ENCODE data around the gene ATG9B. TPM values are rescaled to one million over a fixed set of nuclear protein-coding genes. Genes with fewer than 3 reads are reported as not detected.

ATG9B gene, protein sequence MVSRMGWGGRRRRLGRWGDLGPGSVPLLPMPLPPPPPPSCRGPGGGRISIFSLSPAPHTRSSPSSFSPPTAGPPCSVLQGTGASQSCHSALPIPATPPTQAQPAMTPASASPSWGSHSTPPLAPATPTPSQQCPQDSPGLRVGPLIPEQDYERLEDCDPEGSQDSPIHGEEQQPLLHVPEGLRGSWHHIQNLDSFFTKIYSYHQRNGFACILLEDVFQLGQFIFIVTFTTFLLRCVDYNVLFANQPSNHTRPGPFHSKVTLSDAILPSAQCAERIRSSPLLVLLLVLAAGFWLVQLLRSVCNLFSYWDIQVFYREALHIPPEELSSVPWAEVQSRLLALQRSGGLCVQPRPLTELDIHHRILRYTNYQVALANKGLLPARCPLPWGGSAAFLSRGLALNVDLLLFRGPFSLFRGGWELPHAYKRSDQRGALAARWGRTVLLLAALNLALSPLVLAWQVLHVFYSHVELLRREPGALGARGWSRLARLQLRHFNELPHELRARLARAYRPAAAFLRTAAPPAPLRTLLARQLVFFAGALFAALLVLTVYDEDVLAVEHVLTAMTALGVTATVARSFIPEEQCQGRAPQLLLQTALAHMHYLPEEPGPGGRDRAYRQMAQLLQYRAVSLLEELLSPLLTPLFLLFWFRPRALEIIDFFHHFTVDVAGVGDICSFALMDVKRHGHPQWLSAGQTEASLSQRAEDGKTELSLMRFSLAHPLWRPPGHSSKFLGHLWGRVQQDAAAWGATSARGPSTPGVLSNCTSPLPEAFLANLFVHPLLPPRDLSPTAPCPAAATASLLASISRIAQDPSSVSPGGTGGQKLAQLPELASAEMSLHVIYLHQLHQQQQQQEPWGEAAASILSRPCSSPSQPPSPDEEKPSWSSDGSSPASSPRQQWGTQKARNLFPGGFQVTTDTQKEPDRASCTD
- polyA plus RNA-seq (2013, experiment 1 of 2; ENCODE audit: insufficient read length): 3.2 TPM
- 2.1 TPM for polyA plus RNA-seq (2013, experiment 2 of 2; ENCODE audit: insufficient read length)

DNA sequence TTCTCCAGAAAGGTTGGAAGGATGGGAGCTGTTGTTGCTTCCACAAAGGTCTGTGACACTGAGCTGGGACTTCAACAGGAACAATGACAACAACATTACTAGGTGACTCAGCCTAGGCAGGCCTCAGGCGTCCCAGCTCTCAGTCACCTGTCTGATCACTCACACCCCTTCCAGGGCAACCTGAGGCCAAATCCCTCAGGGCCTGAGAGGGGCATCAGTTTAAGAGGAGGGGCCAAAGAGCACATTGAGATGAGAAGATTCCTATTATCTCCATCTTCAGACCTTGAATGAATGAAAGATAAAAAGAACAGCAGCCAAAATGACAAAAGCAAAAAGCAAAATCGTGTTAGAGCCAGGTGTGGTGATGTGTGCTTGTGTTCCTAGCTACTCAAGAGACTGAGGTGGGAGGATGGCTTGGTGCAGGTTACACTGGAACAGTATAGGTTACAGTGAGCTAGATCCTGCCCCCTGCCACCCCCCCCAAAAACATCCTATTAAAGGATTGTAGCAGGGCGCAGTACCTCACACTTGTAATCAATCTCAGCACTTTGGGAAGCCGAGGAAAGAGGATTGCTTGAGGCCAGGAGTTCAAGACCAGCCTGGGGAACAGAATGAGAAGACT lies at the start of gene ATG9B:
ATG9B (minus strand) TSS at position 60 of the 622 bp plus-strand sequence. CDS start 71 bp downstream, outside the sequence.
- no peak for DNase-seq

DNA sequence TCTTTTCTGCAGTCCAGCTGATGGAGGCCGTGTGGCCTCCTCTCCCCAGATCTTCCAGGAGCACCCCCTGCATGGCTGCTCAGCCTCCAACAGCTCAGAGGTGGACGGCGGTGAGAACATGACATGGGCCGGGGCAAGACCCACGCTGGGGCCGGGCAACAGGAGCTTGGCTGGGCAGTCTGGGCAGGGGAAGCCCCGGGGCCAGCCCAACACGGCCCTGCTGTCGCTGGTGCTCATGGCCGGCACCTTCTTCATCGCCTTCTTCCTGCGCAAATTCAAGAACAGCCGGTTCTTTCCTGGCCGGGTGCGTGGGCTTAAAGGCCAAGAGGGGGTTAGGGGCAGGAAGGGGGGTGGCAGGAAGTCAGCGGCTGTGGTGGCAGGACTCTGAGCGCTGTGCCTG lies 49.7 kb upstream of the ATG9B start:
- DNase-seq: no peak

DNA sequence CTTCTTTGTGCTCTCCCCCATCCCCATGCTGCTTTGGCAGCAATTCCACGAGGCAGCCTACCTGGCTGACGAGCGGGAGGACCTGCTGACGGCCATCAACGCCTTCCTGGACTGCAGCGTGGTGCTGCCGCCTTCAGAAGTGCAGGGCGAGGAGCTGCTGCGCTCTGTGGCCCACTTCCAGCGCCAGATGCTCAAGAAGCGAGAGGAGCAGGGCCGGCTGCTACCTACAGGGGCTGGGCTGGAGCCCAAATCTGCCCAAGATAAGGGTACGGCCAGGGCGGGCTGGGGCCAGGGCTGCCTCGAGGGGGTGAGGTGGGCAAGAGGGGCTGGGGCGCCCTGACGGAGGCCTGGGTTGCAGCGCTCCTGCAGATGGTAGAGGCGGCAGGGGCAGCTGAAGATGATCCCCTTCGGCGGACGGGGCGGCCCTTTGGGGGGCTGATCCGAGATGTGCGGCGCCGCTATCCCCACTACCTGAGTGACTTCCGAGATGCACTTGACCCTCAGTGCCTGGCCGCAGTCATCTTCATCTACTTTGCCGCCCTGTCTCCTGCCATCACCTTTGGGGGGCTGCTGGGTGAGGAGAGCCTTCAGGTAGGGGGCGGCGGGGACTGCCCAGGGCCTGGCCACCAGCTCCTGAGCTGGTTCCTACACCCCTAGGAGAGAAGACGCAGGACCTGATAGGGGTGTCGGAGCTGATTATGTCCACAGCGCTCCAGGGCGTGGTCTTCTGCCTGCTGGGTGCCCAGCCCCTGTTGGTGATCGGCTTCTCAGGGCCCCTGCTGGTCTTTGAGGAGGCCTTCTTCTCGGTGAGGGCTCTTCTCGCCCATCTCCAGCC lies 47.0 kb upstream of the ATG9B start:
- DNase-seq: no peak

DNA sequence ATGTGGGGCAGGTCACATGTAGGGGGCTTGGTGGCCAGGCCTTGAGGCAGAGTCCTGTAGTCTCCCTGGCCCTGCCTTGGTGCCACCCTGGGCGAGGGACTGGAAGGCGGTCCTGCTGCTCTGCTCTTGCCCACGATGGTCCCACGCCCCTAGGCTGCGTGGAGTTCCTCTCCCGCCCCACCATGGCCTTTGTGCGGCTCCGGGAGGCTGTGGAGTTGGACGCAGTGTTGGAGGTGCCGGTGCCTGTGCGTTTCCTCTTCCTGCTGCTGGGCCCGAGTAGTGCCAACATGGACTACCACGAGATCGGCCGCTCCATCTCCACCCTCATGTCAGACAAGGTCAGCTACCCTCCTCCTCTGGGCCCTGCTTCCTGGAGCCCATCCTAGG lies 46.3 kb upstream of the ATG9B start:
- no peak for DNase-seq

DNA sequence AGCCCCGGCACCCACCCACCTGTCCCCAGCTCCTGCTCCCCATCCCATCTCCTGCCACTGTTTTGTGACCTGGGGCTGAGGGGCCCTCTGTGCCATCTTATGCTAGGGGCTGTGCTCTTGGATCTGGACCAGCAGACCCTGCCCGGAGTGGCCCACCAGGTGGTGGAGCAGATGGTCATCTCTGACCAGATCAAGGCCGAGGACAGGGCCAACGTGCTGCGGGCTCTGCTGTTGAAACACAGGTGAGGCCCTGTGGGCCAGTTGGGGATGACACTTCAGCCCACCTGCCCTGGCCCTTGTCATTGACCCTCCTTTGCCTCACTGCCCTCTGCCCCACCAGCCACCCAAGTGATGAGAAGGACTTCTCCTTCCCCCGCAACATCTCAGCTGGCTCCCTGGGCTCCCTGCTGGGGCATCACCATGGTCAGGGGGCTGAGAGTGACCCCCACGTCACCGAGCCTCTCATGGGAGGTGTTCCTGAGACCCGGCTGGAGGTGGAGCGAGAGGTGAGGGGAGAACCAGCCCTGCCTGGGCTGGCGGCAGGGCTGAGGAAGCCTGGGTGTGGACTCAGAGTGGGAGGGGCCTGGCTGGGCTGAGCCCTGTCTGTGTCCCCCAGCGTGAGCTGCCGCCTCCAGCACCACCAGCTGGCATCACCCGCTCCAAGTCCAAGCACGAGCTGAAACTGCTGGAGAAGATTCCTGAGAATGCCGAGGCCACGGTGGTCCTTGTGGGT lies 45.7 kb upstream of the ATG9B start:
- no peak for DNase-seq

DNA sequence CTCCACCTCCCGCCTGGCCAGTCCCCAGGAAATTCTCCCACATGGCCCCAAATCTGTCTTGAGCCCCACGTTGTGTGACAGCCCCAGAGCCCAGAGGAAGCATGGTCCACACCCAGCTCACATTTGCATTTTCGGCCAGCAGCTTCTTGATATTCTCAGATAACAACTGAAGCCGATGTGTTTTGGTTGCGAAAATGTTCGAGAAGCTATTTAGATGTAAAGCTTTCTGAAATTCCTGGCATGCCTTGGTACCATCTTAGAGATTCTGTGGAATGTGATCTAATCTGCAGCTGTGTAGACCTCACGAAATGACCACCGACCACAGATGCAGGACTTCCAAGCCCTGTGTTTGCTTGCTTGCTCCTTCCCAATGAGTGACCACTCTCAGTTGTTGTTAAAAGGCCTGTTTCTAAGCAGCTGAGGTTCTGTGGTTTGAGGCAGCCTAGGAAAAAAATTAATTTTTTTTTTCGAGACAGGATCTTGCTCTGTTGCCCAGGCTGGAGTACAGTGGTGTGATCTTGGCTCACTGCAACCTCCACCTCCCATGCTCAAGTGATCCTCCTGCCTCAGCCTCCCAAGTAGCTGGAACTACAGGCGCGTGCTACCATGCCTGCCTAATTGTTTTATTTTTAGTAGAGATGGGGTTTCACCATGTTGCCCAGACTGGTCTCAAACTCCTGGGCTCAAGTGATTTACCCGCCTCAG lies 43.9 kb upstream of the ATG9B start:
- no peak for DNase-seq

DNA sequence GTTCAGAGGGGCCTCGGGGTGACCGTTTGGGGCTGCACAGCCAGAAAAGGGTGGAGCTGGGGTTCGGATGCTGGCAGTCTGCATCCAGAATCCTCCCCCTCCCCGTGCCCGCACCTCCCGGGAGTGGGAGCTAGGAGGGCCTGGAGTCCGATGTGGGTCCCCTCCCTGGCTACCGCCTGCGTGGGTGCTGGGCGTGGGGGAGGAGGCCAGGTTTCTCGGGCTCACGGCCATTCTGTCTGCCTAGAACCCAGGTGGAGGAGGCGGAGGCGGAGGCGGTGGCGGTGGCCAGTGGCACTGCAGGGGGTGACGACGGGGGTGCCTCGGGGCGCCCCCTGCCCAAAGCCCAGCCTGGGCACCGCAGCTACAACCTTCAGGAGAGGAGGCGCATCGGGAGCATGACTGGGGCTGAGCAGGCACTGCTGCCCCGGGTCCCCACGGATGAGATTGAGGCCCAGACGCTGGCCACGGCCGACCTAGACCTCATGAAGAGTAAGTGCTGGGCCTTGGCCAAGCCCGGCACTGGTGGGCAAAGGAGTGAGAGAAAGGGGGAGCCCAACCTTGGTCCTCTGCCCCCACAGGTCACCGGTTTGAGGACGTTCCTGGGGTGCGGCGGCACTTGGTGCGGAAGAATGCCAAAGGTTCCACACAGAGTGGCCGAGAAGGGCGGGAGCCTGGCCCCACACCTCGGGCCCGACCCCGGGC lies 42.1 kb upstream of the ATG9B start:
- no peak for DNase-seq

DNA sequence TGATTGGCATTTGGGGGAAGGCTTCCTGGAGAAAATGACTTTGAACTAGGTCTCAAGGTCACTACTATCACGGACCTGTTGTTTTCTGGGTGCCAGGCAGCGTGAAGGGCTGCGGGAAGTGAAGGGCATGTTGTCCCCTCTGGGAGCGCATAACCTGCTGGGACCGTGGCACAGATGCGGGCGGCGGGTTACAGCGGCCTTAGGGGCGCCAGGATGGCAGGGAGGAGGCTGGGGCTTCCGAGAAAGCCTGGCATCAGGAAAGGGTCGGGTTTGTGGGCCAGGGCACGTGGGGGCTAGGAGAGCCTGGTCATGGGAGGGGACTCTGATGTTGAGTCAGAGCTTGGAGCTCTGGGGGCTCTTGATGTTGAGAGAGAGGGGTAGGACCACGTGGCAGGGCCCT lies 41.2 kb upstream of the ATG9B start:
- DNase-seq: no peak

DNA sequence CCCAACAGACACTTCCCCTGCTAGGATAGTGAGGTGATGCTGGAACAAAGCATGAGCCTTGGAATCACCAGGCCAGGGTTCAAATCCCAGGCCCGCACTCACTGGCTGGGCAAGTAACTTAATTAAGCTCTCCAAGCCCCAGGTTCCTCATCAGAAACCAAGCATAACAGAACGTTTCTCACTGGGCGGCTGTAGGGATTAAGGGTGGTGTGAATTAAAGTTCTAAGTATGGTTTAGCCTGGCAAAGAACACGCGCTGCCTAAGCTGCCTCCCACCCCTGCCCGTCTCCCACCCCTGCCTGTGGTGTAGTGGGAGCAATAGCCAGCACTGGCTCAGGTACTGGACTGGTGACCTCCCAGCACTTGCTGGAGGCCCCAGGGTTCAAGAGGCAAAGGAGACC lies 40.7 kb upstream of the ATG9B start:
- no peak for DNase-seq

DNA sequence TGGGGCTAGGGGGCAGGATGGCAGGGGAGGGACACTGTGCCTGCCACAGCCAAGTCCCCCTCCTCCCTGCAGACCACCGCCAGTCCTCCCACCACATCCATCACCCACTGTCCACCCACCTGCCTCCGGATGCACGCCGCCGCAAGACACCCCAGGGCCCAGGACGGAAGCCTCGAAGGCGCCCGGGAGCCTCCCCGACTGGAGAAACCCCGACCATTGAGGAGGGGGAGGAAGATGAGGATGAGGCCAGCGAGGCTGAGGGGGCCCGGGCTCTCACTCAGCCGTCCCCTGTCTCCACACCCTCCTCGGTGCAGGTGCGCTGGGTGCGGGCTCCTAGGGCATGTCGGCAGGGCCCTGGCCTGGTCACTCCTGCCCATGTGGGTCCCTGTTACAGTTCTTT lies 40.2 kb upstream of the ATG9B start:
- no peak for DNase-seq

DNA sequence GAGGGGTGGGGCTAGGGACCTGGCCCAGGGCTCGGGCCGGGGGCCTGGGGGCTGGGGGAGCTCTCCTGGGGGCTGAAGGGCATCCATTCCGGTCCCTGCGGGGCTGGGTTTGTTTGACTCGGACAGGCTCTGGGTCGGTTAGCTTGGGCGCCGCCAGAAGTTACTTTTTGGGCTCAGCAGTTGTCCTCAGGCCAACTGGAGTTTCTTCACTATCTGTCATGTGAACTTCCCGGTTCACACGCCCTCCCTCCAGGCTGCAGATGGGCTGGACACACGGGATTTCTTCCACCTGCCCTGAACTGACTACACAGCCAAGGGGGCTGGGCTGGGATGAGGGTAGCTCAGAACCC lies 38.9 kb upstream of the ATG9B start:
- no peak for DNase-seq

DNA sequence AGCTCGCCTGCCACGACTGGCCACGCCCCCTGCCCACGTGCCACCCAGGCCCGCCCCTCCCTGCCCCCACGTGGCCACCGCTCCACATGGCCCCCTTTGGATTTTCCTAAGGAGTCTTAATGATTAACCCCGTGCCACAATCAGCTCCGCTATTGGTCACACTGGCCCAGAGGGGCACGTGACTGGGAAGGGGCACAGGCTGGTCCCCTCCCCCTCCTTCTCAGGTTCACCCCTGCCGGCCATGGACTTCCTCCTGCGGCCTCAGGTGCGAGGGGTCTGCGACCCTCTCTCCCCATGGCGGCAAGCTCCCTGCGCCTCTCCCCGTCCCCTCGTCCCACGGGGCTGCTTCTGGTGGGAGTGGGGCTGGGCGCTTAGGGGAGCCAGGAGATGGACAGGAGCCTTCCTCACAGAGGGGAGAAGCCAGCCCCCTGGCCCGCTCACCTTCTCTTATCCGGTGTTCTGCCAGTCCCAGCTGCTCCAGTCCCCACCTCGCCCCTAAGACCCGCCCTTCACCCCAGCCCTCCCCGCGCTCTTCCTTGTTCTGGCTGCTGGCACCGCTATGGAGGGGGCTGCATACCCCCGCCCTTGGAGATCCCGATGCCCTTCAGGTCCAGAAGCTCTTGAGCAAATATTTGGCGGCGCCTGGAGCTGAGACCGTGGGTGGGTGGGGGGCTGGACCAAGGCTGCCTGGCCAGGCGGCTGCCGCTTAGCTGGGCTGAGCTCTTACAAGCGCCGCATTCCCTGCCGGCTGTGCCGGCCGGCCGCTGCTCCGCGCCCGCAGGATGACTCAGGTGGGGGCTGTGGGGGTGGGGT lies 38.3 kb upstream of the ATG9B start:
- no peak for DNase-seq

DNA sequence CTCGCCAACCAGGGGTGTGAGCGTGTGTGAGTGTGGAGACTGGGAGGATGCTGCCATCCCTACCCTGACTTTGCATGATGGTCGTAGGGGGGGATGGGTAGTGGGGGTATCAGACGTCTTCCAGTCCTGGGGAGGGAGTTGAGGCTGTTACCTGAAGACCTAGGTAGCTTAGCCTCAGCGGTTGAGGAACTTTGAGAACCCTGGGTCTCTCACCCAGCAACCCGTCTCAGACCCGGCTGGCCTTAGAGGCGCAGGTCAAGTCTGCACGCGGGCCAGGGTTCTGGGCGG lies 37.8 kb upstream of the ATG9B start:
- no peak for DNase-seq

DNA sequence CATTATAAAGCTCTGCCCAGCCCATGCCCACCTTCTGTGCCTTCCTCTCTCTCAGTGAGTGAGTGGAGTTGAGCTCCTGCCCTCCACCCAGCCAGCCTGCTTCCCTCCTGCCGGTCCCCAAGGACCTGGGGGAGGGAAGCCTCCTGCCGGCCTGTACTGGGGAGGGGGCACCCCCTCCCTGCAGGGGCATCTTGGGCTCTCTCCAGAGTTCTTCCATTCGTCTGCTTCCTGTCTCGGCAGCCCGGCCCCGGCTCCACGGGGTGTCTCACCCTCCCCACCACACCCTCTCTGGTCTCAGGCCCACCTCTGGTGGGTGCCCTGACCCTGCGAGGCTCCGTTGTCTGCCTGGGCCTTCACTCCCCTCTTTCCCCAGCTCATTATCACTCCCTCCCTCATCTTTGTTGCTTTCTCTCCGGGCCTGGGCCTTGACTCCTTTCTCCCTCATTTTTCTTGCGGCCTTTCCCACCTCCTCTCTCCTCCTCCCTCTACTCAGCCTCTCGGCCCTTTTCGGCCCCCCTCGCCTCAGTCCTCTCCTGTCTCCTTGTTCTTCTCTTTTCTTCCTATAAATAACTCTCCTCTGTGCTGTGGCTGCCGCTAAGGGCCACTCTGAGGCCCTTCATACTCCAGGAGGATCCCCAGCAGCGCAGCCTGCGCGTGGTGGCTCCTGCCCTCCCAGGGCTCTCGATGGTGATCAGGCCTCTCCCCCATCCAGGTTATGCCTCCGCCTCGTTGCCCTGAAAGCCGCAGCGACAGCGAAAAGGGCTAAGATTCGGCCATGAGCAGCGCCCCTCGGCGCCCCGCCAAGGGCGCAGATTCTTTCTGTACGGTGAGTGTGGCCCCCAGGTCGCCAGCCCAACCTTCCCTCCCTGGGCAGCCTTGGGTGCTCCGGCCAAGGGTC lies 37.2 kb upstream of the ATG9B start:
- DNase-seq: peak; percentile 56

DNA sequence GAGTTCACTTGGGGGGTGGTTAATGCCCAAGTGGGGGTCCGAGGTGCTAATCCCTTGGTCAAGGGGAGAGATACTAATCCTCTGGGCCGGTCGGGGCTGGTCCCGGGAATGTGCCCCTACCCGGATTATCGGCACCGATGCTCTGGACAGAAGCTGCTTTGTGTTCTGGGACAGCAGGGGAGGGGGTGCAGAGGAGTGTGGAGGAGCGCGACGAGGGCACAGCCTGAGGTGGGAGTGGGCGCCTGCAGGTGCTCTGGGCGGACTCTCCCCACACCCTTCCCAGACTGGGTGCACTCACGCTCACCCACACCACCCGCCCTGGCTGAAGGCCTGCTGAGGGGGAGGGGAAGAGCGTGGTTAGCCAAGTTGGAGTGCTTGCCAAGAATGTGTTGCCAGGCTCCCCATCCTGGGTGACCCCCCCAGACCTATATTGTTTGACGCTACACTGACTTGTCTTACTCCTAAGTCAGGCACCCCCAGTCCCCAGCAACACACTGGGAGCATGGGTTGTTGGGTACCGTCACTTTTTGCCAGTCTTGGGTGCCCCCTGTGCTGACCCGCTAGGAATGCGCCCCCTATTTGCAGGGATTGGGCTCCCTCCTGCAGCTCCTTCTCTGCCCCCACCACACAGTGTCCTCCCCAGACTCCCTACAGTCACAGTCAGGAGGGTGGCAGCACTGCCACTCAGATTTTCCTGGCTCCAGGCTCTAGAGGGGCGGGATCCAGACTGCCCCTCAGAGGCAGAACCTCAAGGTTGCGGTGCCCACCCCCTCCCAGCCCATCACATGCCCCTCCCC lies 36.3 kb upstream of the ATG9B start:
- peak; percentile 52 for DNase-seq

DNA sequence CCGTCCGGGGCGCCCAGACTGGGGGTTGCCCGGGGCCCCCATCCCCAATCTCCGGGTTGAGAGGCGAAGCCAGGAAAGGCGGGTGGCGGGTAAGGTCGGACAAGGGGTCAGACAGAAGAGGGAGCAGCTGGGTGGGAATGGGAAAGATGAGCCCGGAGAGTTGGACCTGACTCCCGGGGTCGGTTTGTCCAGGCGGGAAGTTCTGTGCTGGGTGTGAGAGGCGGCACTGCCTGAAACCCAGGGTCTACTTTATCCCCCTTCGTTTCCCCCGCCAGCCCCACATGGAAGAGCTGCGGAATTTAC lies 35.8 kb upstream of the ATG9B start:
- no peak for DNase-seq

DNA sequence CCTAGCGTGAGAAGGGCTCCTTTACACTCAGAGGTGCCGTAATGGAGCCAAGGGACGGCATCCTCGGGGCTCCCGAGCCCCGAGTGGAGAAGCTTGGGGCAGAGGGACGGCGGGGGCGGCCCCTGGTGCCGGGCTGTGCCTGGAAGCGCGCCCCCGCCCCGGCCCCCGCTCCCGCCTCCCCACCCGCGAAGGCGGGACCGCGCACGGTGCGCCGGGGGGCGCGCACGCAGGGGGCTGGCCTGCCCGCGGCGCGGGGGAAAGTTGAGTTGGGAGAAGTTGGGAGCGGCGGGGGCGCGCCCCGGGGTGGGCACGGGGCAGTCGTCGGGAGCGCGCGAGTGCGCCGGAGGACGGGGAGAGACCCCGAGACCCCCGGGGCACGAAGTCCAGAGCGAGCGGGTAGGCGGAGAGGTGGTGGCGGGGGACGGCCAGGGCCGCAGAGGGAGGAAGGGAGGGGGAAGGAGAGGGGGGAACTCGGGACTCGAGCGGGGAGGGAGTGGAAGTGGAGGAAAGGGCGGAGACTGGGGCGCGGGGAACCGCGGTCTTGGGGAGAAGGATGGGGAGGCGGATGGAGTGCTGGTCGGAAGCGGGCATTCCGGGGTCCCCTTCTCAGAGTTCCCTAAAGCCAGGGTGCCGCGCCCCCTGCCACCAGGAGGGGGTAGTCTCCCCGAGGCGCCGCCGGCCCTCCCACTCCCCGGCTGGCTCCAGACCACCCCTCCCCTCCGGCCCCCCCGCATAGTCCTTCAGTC lies 35.2 kb upstream of the ATG9B start, which contains the start of gene SLC4A2:
SLC4A2 (plus strand) TSS at position 223 of the 746 bp plus-strand sequence. CDS start 2,399 bp downstream, outside the sequence.
- peak; percentile 83 for DNase-seq
